ENCODE results near the gene NHSL2.
"Not testable (repeated sequence)": the region's sequence is repeated elsewhere in the genome, so short reads cannot be mapped to it uniquely, and the experiment has no call there.

Gene NHSL2

GRCh38 chrX:72133851-72134546 lies 223.4 kb downstream of the NHSL2 start:
- DNase-seq, result no peak

DNA sequence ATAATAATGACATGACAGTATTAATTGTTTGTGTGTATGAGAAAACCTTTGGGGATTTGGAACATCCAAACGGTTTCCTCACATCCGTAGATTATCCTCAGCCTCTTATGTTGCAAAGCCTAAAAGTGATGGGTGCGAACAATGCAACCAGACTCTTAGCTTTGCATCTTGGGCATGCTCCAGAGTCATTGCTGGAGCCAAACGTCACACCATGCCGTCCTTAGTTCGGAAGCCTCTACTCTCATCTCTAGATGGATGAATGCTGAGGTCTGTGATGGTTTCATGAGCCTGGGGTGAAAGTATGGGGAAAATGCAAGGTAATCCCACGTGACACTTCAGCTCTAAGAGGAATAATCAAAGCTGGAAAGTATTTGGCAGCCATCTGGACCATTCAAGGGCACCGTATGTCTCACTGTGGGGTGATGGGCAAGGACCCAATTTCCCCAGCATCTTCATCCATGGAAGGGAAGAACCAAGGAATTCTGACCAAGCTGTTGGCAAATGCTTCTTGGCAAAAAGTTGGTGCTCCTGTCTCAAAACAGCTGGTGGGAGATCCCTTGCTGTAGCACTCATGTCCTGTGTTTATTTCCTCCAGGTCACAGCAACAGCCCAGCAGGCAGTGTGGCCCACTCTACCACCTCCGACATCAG lies 227.3 kb downstream of the NHSL2 start:
- DNase-seq, result no peak

DNA sequence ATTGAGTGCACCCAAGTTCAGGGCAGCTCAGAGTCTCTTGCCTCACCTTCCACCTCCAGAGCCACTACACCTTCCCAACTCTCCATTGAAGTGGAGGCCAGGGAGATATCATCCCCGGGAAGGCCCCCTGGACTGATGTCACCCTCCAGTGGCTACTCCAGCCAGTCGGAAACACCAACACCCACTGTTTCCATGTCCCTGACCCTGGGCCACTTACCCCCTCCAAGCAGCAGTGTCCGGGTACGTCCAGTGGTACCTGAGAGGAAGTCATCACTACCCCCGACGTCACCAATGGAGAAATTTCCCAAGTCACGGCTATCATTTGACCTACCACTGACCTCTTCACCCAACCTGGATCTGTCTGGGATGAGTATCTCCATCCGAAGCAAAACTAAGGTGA lies 228.9 kb downstream of the NHSL2 start:
- DNase-seq, result no peak

DNA sequence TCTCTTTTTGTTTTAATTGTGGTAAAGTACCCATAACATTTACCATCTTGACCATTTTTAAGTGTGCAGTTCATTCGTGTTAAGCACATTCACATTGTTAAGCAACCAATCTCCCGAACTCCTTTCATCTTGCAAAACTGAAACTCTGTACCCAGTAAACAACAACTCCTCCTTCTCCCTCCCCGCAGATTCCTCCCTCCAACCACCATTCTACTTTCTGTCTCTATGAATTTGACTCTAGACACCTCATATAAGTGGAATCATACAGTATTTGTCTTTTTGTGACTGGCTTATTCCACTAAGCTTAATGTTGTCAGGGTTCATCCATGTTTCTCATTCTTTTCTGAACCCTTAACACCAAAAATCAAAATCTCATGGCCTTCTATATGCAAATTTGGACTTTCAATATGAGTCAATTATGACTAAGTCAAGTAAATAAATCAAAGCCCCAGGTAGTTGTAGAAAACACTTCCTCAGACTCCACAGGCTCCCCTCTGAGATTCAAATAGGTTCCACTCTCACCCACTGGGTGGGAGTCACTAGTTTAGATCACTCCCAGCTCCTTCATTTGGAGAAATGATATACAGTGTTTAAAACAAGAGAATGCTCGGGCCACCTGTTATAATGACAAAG lies 230.8 kb downstream of the NHSL2 start:
- no peak for DNase-seq

DNA sequence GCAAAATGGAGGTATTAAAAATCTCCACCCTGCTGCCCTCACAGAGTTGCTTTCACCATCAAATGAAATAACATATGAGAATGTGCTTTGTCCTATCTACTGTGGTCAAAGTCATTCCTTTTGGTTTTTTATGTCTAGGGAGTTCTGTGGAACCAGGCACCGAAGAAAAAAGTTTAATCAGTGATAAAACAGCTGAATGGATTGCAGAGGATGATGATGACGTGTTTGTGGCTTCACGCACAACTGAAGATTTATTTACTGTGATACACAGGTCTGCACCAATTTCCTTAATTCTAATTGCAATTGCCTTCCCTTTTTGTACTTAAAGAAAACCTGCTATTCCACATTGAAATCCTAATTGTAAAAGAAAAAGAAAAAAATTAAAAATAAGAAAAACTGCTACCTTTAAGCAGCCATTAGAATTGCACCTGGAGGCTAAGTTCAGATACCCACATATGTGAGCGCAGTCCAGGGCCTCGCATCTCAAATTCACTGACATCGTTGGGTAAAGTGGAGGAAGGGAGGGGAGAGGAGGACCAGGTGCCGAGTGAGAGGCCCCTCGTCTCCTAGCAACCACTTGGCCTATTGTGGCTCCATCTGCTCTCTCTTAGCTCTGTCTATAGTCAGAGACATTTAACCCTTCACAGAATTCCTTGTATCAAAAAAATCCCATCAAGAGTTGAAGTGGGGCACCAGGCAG lies 231.6 kb downstream of the NHSL2 start:
- DNase-seq, result no peak

DNA sequence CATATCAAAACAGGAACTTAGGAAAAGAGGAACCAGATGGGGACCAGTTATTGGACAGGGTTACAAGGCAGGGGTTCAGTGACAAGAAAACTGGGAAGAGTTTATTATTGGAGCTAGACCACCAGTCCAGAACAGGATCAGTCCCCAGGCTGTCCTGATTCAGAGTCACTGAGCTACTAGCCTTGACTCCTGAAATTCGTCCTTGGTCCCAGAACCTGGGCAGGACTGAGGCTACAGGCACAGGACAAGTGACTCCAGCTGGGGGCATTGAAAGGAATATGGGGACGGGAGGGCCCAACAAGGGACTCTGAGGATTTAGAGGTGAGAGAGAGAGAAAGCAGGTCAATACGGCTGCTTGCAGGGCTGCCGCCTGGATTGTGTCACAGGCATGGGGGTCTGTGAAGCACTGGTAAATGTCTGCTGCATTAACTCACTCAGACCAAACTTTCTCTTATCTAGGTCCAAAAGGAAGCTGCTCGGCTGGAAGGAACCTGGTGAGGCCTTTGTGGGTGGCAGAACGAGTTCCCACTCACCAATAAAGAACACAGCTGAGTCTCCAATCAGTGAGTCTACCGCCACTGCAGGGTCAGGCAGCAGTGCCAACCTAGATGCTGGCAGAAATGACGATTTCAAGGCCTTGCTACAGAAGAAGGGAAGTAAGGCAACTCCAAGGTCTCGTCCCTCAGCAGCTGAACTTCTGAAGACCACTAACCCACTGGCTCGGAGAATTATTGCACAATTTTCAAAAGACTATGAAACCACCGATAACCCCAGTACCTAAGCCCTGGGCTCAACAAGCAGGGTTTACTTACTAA lies 232.4 kb downstream of the NHSL2 start:
- DNase-seq, result no peak

GRCh38 chrX:72143609-72143907 lies 232.9 kb downstream of the NHSL2 start:
- DNase-seq, result no peak

DNA sequence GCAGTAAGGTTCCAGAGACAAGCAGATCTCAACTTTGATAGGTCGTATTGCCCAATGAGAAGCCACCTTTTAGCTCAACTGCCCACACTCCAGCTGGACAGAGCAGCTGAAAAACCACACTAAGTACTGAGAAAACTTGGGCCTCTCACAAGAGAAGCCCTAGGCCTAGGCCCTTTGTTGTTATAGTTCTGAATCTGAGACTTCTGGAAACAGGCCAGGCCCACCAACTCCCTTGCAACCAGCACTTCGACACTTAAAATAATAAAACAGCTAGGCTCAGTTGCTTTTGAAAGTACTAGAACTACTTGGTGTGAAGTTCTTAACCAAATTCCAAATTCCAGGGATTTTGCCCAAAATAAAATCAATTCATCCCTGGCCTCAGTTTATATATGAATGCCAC lies 234.5 kb downstream of the NHSL2 start:
- DNase-seq, result no peak

DNA sequence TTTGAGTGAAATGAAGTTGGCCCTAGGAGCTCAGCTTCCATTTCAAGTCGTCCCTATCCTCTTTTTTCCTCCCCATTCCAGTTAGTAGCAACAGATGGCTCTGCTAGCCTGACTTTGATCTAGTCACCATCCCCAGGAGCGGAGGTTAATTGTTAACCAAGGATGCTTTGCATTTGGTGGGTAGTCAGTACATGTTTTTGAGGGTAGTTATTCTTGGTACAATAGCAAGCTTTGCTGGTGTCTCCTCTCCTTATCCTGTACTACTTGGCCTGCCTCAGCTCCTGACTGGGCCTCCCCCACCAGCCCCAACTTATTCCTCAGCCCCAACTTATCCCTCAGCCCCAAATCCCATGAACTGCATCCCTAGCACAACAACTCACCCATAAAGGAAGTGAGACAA lies 235.9 kb downstream of the NHSL2 start:
- DNase-seq, result no peak

DNA sequence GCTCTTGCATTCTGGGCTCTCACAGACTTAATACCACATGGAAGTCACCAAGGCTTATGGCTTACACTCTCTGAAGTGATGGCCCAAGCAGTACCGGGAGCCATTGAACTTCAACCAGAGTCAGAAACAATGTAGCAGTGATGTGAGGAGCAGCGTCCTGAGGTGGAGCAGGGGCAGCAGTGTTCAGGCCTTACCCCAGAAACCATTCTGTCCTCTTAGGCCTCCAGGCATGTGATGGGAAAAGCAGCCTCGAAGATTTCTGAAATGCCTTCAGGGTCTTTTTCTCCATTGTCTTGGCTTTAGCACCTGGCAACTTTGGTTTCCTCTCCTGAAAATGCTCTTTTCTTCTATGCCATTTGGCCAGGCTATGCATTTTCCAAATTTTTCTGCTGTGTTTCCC lies 248.1 kb downstream of the NHSL2 start:
- DNase-seq, result no peak

DNA sequence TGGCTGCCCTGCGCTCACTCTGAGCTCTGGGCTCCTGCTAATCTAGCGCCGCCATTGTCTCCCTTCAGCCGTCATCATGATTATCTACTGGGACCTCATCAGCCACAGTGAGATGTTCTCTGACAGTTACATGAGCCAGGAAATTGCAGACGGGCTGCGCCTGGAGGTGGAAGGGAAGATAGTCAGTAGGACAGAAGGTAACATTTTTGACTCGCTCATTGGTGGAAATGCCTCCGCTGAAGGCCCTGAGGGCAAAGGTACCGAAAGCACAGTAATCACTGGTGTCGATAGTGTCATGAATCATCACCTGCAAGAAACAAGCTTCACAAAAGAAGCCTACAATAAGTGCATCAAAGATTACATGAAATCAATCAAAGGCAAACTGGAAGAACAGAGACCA lies 249.1 kb downstream of the NHSL2 start:
- no peak for DNase-seq

DNA sequence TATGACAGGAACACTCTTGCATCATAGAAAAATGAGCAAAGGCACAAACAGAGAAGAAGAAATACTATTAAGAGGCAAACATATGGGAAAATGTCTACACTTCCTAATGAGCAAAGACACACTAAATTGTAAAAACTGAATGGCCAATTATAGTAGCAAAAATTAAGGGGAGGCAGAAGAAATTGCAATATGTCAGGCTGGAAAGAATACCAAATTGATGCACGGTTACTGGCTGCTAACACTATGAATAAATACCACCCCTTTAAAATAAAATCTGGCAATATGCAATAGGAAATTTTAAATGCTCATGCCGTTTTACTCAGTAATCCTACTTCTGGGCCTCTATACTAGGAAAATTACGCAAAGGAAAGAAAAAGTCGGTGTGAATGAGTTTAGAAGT lies 254.9 kb downstream of the NHSL2 start:
- DNase-seq, result no peak

DNA sequence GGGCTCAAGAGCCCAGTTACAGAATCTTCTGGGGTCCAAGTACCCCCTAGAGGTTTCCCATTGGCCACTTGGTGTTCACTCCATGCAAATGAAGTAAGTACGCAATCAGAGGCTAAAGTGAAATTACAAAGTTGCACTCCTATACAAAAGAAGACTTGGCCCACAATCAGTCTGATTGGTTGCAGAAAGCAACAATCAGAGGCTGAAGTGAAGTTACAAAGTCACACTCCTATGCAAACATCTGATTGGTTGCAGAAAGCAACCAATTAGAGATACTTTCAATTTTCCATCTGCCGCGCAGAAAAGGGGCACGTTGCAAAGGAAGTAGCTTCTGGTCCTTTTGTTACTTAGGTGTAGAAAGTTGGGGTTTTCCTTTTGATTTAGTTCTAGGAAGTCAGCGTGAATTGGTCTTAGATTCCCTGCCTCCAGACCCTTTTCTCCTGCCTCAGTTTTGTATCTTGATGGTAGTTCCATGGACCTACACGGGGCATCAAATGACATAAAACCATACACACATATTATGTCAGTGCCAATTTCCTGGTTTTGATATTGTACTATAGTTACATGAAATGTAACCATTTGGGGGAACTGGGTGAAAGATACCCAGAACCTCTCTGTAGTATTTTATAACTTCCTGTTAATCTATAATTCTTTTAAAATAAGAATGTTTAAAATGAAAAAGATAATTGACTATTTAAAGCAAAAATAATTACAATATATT lies 258.5 kb downstream of the NHSL2 start:
- peak; percentile 73 for DNase-seq

- not testable (repeated sequence) for DNase-seq
Measured at GRCh38 chrX:72176289-72176688, 265.6 kb downstream of the NHSL2 start.

GRCh38 chrX:72176981-72177380 lies 266.3 kb downstream of the NHSL2 start:
- DNase-seq, result no peak

DNA sequence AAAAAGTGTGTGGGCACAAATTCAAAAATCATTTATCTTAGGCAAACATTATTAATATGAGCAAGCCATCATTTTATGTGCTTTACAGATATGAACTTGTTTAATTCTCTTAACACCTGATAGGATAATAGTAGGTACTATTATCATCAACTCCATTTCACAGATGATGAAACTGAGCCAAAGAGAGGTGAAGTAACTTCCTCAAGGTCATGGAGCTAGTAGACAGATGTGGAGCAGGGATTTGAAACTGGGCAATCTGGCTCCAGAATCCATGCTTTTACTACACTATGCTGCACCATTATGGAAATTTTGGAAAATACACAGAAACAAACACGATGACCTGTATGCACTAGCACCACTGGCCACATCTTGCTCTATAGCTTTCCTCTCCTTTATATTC lies 269.9 kb downstream of the NHSL2 start:
- no peak for DNase-seq

DNA sequence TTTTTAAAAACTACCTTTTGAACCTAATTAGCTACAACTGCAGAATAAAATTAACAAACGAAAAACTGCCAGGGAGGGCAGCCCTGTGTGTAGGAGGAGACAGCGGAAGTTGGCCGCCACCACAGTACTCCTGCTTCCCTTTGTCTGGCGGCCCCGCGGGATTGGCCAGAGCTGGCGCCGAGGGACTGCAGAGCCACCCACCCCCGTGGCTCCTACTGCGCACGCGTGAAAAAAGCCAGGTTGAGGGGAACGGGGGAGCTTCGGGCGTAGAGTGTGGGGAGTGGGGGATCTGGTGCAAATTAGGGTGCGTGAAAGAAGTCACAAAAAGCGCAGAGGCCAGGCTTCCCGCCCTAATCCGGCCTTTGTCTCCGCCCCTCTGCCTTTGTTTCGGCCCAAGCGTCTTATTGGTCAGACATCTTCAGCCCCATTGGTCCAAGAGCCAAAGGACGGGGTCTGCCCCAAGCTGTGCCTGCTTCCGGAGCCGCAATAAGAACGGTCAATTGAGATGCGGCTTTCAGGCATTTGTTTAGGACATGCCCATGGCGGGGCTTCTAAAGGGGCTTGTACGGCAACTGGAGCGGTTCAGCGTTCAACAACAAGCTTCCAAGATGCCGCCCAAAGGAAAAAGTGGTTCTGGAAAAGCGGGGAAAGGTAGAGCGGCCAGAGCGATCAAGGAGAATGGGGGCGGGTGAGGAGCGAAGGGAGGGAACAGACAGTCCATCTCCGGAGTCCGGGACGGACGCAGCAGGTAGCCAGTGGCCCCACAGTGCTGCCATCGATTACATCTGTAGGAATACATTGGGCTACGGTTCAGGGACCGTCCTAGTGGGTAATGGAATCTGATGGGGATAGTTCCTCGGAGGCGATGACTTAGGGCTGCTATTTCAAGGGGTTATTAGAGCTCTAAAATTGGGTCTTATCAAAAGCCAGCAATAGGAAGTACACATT lies 270.8 kb downstream of the NHSL2 start, which contains the start of gene PIN4:
Gene PIN4 (plus strand): TSS at position 580 of the 948 bp plus-strand sequence. CDS start 29 bp downstream, at position 609.
- peak; percentile 82 for DNase-seq

DNA sequence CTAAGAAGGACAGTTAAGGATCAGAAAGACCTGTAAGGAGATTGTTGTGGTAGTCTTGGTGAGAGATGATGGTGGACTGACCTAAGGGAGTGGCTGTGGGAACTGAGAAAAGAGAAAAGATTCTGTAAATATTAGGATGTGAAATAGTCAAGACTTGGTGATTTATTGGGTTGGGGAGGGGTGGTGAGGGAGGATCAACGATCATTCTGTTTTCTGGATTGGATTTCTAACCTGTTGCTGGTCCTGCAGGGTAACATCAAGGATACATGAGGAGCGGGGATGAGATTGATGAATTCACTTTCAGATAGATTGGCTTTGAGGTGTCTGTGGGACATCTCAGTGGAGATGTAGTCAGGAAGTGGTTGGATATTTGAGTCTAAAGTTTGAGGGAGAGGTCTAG lies 272.3 kb downstream of the NHSL2 start:
- DNase-seq, result no peak

DNA sequence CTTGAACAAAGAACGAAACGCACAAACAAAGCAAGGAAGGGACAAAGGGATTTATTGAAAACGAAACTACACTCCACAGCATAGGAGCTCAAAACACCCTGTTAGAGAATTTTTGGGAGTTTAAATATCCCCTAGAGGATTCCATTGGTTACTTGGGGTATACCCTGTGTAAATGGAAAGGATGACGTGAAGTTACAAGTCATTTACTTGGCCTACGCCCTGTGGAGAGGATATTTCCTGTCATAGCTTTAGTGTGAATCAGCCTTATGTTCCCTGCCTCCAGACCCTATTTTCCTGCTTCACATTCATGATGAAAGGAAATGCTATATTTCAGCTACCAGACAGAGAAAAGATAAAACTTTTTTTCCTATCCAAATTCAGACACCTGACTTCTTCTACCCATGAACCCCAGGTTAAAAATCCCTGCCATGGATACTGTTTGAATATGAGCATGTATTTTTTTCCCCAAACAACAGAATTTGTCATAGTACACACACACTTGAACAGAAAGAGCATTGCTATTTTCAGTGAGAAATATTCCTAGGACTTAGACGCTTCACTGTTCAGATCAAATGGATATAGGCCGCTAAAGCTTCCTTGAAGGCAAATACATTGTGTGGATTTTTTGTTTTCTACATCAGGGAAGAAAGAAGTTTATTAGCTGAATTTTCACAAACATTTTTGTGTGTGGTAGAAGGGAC lies 291.3 kb downstream of the NHSL2 start:
- DNase-seq, result no peak
